Mesenteric fat pad (tissue), 1 donor: ENCODE measurements around the gene CFHR2. TPM values are rescaled to one million over a fixed set of nuclear protein-coding genes. Genes with fewer than 3 reads are reported as not detected.

Experiments
- DNase-seq: peaks from one replicate; pipeline ENCODE4 v3.0.0-alpha.2; 2020; ENCODE audit warnings: low spot score
- total RNA-seq: library from RNA; stranded (reverse); fragmentation: NEBNext Ultra II Directional; extraction: Animal tissue kit (Norgen Biotek cat#: 25700); gene quantifications from one replicate; pipeline ENCODE4 v1.2.1, GENCODE V29; 2021
- donor health status: DM: yes; HTN: yes; CAD: no.

The CFHR2 gene
- total RNA-seq, 1 donor from 2014 or later = not detected

GRCh38 chr1:197001828-197002227 lies 58.3 kb downstream of the CFHR2 start:
- DNase-seq = no peak

- no peak for DNase-seq
Observed at GRCh38 chr1:197003132-197003531, 59.6 kb downstream of the CFHR2 start.

- no peak for DNase-seq
Observed at GRCh38 chr1:197008861-197009260, 65.3 kb downstream of the CFHR2 start.

Other genes with a start within 250 kb of the CFHR2 start
- 0.39 TPM for gene CFHR3, start 168.9 kb upstream of the CFHR2 start, total RNA-seq
- gene CFHR1, start 124.0 kb upstream of the CFHR2 start, total RNA-seq = 1.8 TPM
- not detected for gene CFHR4, start 55.7 kb upstream of the CFHR2 start, total RNA-seq
- not detected for gene CFHR5, start 33.8 kb downstream of the CFHR2 start, total RNA-seq
- not detected for gene F13B, start 123.5 kb downstream of the CFHR2 start, total RNA-seq
- gene ASPM, start 202.9 kb downstream of the CFHR2 start, total RNA-seq = 0.10 TPM